Astrocyte of the cerebellum (primary cell): Measurements from ENCODE around the gene LIM2.
"Not testable (repeated sequence)": the region's sequence is repeated elsewhere in the genome, so short reads cannot be mapped to it uniquely, and the experiment has no call there.

Experiments
- DNase-seq: peaks from one replicate; pipeline ENCODE4 v3.0.0-alpha.2; 2011; ENCODE audit warnings: low read depth
- H3K4me3 ChIP-seq: 2 replicates; pipeline ENCODE4 v1.5.1; 2011; ENCODE audit warnings: mild to moderate bottlenecking, low read depth, low read length, moderate library complexity
- CTCF ChIP-seq: IDR thresholded peaks from 2 replicates; pipeline ENCODE4 v1.5.1; 2012; ENCODE audit warnings: low read length, low read depth, moderate library complexity, mild to moderate bottlenecking; ENCODE audit errors: missing control alignments
- in situ Hi-C: cut with HindIII; loops from 2 replicates; pipeline ENCODE4 v1.10.0; 2017; ENCODE audit warnings: low sequenced_read_pairs

The LIM2 gene

GRCh38 chr19:51421229-51422052 is 33.7 kb upstream of the LIM2 start:
- DNase-seq = no peak
- in situ Hi-C loops = no loop called here
- no peak for TF ChIP-seq CTCF
- H3K4me3 ChIP-seq = no peak overlapping the region

GRCh38 chr19:51420511-51420910 is 32.7 kb upstream of the LIM2 start:
- in situ Hi-C loops, H3K4me3 ChIP-seq, DNase-seq: not testable (repeated sequence)

GRCh38 chr19:51418707-51419106 is 30.9 kb upstream of the LIM2 start:
- no peak for DNase-seq
- no peak for TF ChIP-seq CTCF
- H3K4me3 ChIP-seq = no peak overlapping the region
- in situ Hi-C loops = no loop called here

- no peak overlapping the region for H3K4me3 ChIP-seq
- in situ Hi-C loops = no loop called here
- no peak for DNase-seq
- no peak for TF ChIP-seq CTCF
These were observed 30.0 kb upstream of the LIM2 start for GRCh38 chr19:51417810-51418157.

GRCh38 chr19:51417107-51417809 is 29.5 kb upstream of the LIM2 start, which contains the start of gene SIGLEC10:
Gene SIGLEC10, minus strand, starts transcription at chr19:51417642. Its CDS starts 61 bp downstream, at chr19:51417581.
- DNase-seq = no peak
- no peak within 1 kb of the TSS for H3K4me3 ChIP-seq

GRCh38 chr19:51416422-51416821 is 28.6 kb upstream of the LIM2 start:
- in situ Hi-C loops, H3K4me3 ChIP-seq, DNase-seq: not testable (repeated sequence)

More at GRCh38 chr19:51417107-51417809, 29.5 kb upstream of the LIM2 start, which contains the start of gene SIGLEC10:
- TF ChIP-seq CTCF = no peak
- in situ Hi-C loops = no loop called here

GRCh38 chr19:51415187-51415586 is 27.4 kb upstream of the LIM2 start:
- no peak for TF ChIP-seq CTCF
- in situ Hi-C loops = no loop called here
- DNase-seq = no peak

More at GRCh38 chr19:51415187-51415586, 27.4 kb upstream of the LIM2 start:
- no peak overlapping the region for H3K4me3 ChIP-seq
